Measurements from ENCODE around the gene ANTKMT.

DNA sequence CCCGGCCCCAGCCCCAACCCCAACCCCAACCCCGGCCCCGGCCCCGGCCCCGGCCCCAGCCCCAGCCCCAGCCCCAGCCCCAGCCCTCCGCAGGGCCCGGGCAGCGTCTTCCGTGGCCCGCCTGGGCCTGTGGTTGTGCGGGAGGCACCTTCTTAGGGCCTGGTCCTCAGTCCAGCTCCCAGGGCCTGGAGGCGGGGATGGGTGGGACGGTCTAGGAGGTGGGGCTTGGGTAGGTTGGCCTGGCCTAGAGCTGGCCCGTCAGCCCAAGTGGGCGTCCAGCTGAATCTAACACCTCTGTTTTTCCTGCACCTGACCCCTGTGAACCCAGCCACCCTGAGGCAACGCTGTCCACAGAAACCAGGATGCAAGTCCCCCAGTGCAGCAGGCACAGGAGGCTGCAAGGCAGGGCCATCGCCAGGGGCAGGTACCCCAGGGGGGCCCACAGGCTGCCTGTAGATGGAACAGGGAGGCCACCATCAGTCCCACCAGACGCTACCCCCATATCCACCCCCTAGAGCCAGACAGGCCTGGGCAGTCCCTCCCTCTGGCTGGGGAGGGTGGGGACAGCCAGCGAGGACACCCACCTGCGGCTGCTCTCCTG, 48.3 kb downstream of the ANTKMT start:
- TF ChIP-seq, protein P1, sequence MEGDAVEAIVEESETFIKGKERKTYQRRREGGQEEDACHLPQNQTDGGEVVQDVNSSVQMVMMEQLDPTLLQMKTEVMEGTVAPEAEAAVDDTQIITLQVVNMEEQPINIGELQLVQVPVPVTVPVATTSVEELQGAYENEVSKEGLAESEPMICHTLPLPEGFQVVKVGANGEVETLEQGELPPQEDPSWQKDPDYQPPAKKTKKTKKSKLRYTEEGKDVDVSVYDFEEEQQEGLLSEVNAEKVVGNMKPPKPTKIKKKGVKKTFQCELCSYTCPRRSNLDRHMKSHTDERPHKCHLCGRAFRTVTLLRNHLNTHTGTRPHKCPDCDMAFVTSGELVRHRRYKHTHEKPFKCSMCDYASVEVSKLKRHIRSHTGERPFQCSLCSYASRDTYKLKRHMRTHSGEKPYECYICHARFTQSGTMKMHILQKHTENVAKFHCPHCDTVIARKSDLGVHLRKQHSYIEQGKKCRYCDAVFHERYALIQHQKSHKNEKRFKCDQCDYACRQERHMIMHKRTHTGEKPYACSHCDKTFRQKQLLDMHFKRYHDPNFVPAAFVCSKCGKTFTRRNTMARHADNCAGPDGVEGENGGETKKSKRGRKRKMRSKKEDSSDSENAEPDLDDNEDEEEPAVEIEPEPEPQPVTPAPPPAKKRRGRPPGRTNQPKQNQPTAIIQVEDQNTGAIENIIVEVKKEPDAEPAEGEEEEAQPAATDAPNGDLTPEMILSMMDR (IDR thresholded peaks at IDR 0.05) = no peak
- TF ChIP-seq POLR2A (IDR thresholded peaks at IDR 0.05) = no peak

Data from vagina (tissue), 2 donors.